GM12878 (cell line): ENCODE data around the gene KRT222. TPM values are rescaled to one million over a fixed set of nuclear protein-coding genes. Genes with fewer than 3 reads are reported as not detected.

Experiments used
- ASH2L ChIP-seq: fragments of 300-600, 200-600 bp; sonication (generic); IDR thresholded peaks from 2 replicates; pipeline ENCODE4 v1.6.1; 2017; ENCODE audit warnings: low read depth, mild to moderate bottlenecking, borderline replicate concordance
- BRCA1 ChIP-seq: IDR thresholded peaks from 2 replicates; pipeline ENCODE4 v1.6.1; 2011; ENCODE audit warnings: low read depth, low read length, improper control_type of control experiment
- CBX5 ChIP-seq: sonication (generic); IDR thresholded peaks from 2 replicates; pipeline ENCODE4 v1.6.1; 2016; ENCODE audit warnings: low read depth, moderate library complexity, mild to moderate bottlenecking, inconsistent platforms
- CTCF ChIP-seq, 3 experiments: IDR thresholded peaks in 2 of 3; conservative IDR thresholded peaks in 1 of 3; 2 replicates each; pipeline ENCODE4 v1.5.1; 2011; ENCODE audit warnings: low read depth in 3 of 3, low read length in 3 of 3, mild to moderate bottlenecking in 3 of 3, control low read depth in 2 of 3, moderate library complexity in 2 of 3, inconsistent platforms in 1 of 3, mixed read lengths in 1 of 3; ENCODE audit not compliant: control insufficient read depth in 2 of 3, insufficient read depth in 1 of 3; ENCODE audit errors: extremely low read depth in 1 of 3
- HCFC1 ChIP-seq: fragments of 150-350 bp; IDR thresholded peaks from 2 replicates; pipeline ENCODE4 v1.6.1; 2014; ENCODE audit warnings: low read length
- MYC ChIP-seq: IDR thresholded peaks from 2 replicates; pipeline ENCODE4 v1.6.1; 2011; ENCODE audit warnings: mild to moderate bottlenecking, low read length, moderate library complexity, inconsistent platforms; ENCODE audit not compliant: insufficient read depth, insufficient replicate concordance, insufficient read length, severe bottlenecking
- NBN ChIP-seq: fragments of 450-650 bp; IDR thresholded peaks from 2 replicates; pipeline ENCODE4 v1.6.1; 2016
- NFYA ChIP-seq: IDR thresholded peaks from 2 replicates; pipeline ENCODE4 v1.6.1; 2011; ENCODE audit warnings: low read depth, mild to moderate bottlenecking, low read length, improper control_type of control experiment, borderline replicate concordance
- PAX5 ChIP-seq: IDR thresholded peaks from 2 replicates; pipeline ENCODE4 v1.6.1; 2011; ENCODE audit warnings: low read depth, low read length, borderline replicate concordance
- POLR2AphosphoS2 ChIP-seq: IDR thresholded peaks from 2 replicates; pipeline ENCODE4 v1.6.1; 2011; ENCODE audit warnings: low read depth, mild to moderate bottlenecking, low read length, improper control_type of control experiment, moderate library complexity
- SMAD5 ChIP-seq: IDR thresholded peaks from 2 replicates; pipeline ENCODE4 v1.6.1; 2016; ENCODE audit warnings: antibody characterized with exemption, low read depth
- SREBF2 ChIP-seq: IDR thresholded peaks from 2 replicates; pipeline ENCODE4 v1.6.1; 2012; ENCODE audit warnings: mild to moderate bottlenecking, low read length
- ZBTB40 ChIP-seq: fragments of 450-650 bp; IDR thresholded peaks from 2 replicates; pipeline ENCODE4 v1.6.1; 2016; ENCODE audit warnings: mild to moderate bottlenecking, moderate library complexity, borderline replicate concordance
- ZNF384 ChIP-seq: IDR thresholded peaks from 2 replicates; pipeline ENCODE4 v1.6.1; 2012; ENCODE audit warnings: low read depth, mild to moderate bottlenecking, low read length, improper control_type of control experiment, borderline replicate concordance
- polyA plus RNA-seq, 11 experiments: library from polyadenylated mRNA; depleted of rRNA in 4 of 11; unstranded in 6 of 11; stranded (reverse) in 5 of 11; fragments of >200 nt; fragmentation: Nextera tagmentation in 4 of 11; fragmentation: Illumina TruSeq in 1 of 11; extraction: Ambion mirVana in 4 of 11; extraction: Trizol in 1 of 11; gene quantifications; 1 replicate in 1 of 11; 2 replicates in 10 of 11; pipeline versions ENCODE4 v1.2.1 to v1.2.3, GENCODE V29; 2011 to 2016; ENCODE audit warnings: inconsistent platforms in 2 of 11, missing spikeins in 2 of 11, low read depth in 1 of 11
- total RNA-seq, 4 experiments: library from RNA; depleted of rRNA in 3 of 4; stranded (reverse); fragments of >200 nt in 3 of 4; fragmentation: Illumina TruSeq in 1 of 4; extraction: Trizol in 1 of 4; gene quantifications; 2 replicates each; pipeline versions ENCODE4 v1.2.1 to v1.2.3, GENCODE V29; 2013 to 2021

KRT222 gene
- total and polyA plus RNA-seq, 10 of the 15 experiments (the other 5 are each of a cell fraction or from before 2014, with no cell fraction given) = 0.21 to 6.4 (median 0.54) TPM; not detected in 1

- TF ChIP-seq CTCF (IDR thresholded peaks at IDR 0.05 in 2 of 3, conservative IDR thresholded peaks at IDR 0.05 in 1 of 3; ENCODE audit: control insufficient read depth in 2 of 3, extremely low read depth in 1 of 3, insufficient read depth in 1 of 3, low read depth in 3 of 3, low read length in 3 of 3) = no peak
- TF ChIP-seq ZBTB40 = no peak
- no peak for TF ChIP-seq SMAD5
- 0 out of 2 replicates have a peak, but pooled peaks have one; percentile 2 for TF ChIP-seq NBN
- no peak for TF ChIP-seq PAX5
- no peak for TF ChIP-seq MYC
- TF ChIP-seq CBX5 = no peak
- no peak for TF ChIP-seq POLR2AphosphoS2
- no peak for TF ChIP-seq HCFC1
- no peak for TF ChIP-seq ASH2L
- TF ChIP-seq NFYA = no peak
- TF ChIP-seq SREBF2 = no peak
- peak; percentile 43; the same call in 1 of the 2 replicates for TF ChIP-seq ZNF384
- TF ChIP-seq BRCA1 = no peak
Measured at GRCh38 chr17:40679523-40679907, 14.5 kb upstream of the KRT222 start (continued).
